Left ventricle myocardium inferior (tissue), 1 donor: ENCODE results near the gene NOG. TPM values are rescaled to one million over a fixed set of nuclear protein-coding genes. Genes with fewer than 3 reads are reported as not detected.
A peak's percentile ranks its signal among the peaks of the same experiment; 100 is the strongest.

Experiments
- DNase-seq: peaks from one replicate; pipeline ENCODE4 v3.0.0-alpha.2; 2020
- H3K27ac ChIP-seq: fragments of 200-600 bp; replicated peaks from 2 replicates; pipeline ENCODE4 v1.8.0; 2021
- H3K27me3 ChIP-seq: fragments of 200-600 bp; 2 replicates; pipeline ENCODE4 v1.8.0; 2021; ENCODE audit warnings: low read depth
- H3K36me3 ChIP-seq: fragments of 200-600 bp; 2 replicates; pipeline ENCODE4 v1.8.0; 2021
- H3K4me1 ChIP-seq: fragments of 200-600 bp; 2 replicates; pipeline ENCODE4 v1.8.0; 2021
- H3K4me3 ChIP-seq: fragments of 200-600 bp; 2 replicates; pipeline ENCODE4 v1.8.0; 2021; ENCODE audit warnings: mild to moderate bottlenecking, moderate library complexity
- H3K9me3 ChIP-seq: fragments of 200-600 bp; replicated peaks from 2 replicates; pipeline ENCODE4 v1.8.0; 2021
- intact Hi-C: fragments of 100-400 bp; cut with micrococcal nuclease; formaldehyde crosslinking; loops from one replicate; pipeline ENCODE4 v1.11.0; 2022
- total RNA-seq: library from RNA; stranded (reverse); fragmentation: NEBNext Ultra II Directional; extraction: Animal tissue kit (Norgen Biotek cat#: 25700); gene quantifications from one replicate; pipeline ENCODE4 v1.2.1, GENCODE V29; 2021
- TF ChIP-seq, protein P1 (sequence below): fragments of 200-600 bp; IDR thresholded peaks from 2 replicates; pipeline ENCODE4 v1.8.0; 2021; ENCODE audit warnings: antibody characterized with exemption, mild to moderate bottlenecking, borderline replicate concordance
- donor health status: DM: no; HTN: yes; CAD: no; lungs with severe emphysema.

The NOG gene
- total RNA-seq, 1 donor from 2014 or later = 0.41 TPM

DNA sequence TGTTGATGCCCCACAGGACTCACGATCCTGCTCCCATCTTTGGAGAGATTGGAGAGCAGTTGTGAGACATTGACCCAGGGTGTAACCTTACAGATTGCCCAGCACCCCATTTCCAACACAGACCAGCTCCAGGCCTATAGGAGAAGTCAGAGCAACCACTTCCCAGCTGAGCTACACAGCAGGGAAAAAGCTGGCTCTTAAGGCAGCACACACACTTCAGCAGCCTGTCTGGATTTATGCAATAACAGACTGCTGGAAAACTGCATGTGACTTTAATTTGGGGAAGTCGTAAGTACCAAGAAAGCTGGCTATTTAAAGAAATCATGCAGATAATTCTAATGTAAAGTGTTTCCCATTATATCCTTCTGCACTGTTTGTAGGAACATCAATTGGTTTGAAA lies 30.8 kb downstream of the NOG start:
- no peaks in the 10 kb centered on the region for H3K36me3 ChIP-seq
- TF ChIP-seq, protein P1, sequence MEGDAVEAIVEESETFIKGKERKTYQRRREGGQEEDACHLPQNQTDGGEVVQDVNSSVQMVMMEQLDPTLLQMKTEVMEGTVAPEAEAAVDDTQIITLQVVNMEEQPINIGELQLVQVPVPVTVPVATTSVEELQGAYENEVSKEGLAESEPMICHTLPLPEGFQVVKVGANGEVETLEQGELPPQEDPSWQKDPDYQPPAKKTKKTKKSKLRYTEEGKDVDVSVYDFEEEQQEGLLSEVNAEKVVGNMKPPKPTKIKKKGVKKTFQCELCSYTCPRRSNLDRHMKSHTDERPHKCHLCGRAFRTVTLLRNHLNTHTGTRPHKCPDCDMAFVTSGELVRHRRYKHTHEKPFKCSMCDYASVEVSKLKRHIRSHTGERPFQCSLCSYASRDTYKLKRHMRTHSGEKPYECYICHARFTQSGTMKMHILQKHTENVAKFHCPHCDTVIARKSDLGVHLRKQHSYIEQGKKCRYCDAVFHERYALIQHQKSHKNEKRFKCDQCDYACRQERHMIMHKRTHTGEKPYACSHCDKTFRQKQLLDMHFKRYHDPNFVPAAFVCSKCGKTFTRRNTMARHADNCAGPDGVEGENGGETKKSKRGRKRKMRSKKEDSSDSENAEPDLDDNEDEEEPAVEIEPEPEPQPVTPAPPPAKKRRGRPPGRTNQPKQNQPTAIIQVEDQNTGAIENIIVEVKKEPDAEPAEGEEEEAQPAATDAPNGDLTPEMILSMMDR = no peak
- no peak for DNase-seq
- H3K27me3 ChIP-seq = peaks cover 34% of the 10 kb centered on the region
- H3K9me3 ChIP-seq = no peaks in the 10 kb centered on the region
- H3K4me1 ChIP-seq = no peaks in the 10 kb centered on the region
- H3K4me3 ChIP-seq = no peak overlapping the region
- intact Hi-C loops = no loop called here
- no peak overlapping the region for H3K27ac ChIP-seq

DNA sequence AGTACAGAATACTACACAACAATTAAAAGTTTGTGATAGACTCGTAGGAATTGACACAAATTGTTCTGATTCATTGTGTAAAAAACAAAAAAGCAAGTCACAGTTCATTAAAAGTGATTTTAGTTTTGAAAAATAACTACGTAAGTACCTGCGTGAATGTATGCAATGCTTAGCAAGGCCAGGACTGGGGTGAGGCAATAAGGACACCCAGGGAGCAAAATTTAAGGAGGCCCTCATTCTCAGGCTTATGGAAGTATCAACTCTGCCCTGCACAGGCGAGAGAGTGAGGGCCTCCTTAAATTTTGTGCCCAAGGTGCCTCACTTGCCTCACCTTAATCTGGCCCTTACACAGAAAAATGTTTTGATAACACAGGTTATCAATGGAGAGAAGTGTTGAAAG lies 31.4 kb downstream of the NOG start:
- Histone ChIP-seq H3K9me3 (no peaks in the 10 kb centered on the region), H3K4me1 (no peaks in the 10 kb centered on the region), H3K4me3 (no peak overlapping the region), H3K27ac (no peak overlapping the region), H3K36me3 (no peaks in the 10 kb centered on the region), H3K27me3 (peaks cover 40% of the 10 kb centered on the region)
- intact Hi-C loops = no loop called here
- TF ChIP-seq, protein P1 = no peak
- DNase-seq = no peak

DNA sequence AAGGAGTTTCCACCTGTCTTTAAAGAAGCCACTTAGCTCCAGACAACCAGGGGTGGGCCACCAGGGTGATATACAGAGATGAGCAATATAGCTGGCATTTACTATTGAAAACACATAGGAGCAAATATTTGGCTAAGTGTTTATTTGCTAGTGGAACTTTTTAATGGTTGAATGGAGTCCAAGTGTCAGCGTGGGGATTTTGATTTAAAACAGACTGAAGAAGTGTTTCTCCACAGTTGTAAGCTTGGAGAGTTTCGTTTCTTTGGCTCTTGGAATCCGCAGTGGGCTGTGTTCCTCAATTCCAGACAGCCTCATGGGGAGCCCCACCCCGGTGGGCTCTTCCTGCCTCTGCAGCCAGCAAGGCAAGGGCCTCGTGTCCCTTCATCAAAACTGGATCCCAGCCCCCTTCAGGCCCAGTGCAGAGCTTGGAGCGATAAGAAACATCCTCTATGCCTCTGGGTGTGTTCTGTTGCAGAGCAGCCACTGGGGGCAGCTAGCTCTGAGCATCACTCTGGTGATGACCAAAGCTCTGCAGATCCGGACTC lies 36.1 kb downstream of the NOG start:
- Histone ChIP-seq H3K4me1 (no peaks in the 10 kb centered on the region), H3K27ac (no peak overlapping the region), H3K36me3 (no peaks in the 10 kb centered on the region), H3K9me3 (no peaks in the 10 kb centered on the region), H3K4me3 (no peak overlapping the region), H3K27me3 (peaks cover 65% of the 10 kb centered on the region)
- intact Hi-C loops = no loop called here
- TF ChIP-seq, protein P1 = peak; percentile 16
- no peak for DNase-seq

DNA sequence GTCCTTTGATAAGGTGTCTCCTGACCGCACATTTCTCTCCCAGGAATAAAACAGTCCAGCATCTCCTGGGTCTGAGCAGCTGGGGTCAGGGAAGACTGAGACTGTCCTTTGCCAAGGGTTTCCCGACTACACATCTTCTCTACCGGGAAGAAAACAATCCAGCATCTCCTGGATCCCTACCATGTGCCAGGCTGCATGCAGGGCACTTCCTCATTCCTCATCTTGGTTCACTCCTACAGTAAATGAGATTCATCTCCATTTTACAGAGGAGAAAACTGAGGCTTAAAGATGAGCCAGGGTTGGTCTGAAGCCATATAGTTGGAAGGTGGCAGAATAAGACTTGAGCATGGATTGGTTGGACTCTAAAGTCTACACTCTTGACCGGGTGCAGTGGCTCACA lies 36.7 kb downstream of the NOG start:
- H3K4me3 ChIP-seq = no peak overlapping the region
- no peaks in the 10 kb centered on the region for H3K4me1 ChIP-seq
- H3K9me3 ChIP-seq = no peaks in the 10 kb centered on the region
- TF ChIP-seq, protein P1 = no peak
- intact Hi-C loops = no loop called here
- peaks cover 66% of the 10 kb centered on the region for H3K27me3 ChIP-seq
- H3K27ac ChIP-seq = no peak overlapping the region
- DNase-seq = no peak
- no peaks in the 10 kb centered on the region for H3K36me3 ChIP-seq

DNA sequence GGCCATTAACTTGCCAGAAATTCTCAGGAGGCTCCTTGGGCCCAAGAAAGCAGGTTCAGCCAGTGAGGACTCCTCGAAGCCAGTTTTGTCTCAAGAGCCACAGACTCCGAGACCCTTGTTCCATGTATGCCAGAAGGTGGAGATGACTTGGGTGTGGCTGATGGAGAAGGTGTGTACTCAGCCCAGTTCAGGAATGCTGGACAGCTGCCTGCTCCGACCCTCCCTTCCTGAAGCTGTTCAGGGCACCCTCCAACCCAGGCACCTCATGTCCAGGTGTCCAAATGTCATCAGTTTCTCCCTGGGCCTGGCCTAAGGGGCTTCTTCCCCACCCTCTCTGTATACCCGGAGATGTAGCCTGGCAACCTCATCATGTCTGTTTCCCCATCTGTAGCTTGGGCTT lies 40.2 kb downstream of the NOG start:
- peaks cover 68% of the 10 kb centered on the region for H3K27me3 ChIP-seq
- H3K4me1 ChIP-seq = no peaks in the 10 kb centered on the region
- no peak overlapping the region for H3K4me3 ChIP-seq
- no peaks in the 10 kb centered on the region for H3K9me3 ChIP-seq
- DNase-seq = no peak
- H3K27ac ChIP-seq = no peak overlapping the region
- TF ChIP-seq, protein P1 = no peak
- intact Hi-C loops = no loop called here
- H3K36me3 ChIP-seq = no peaks in the 10 kb centered on the region
